ENCODE data around the gene LMBR1.
A peak's percentile ranks its signal among the peaks of the same experiment; 100 is the strongest.
"Not testable (repeated sequence)": the region's sequence is repeated elsewhere in the genome, so short reads cannot be mapped to it uniquely, and the experiment has no call there.

The LMBR1 gene

GRCh38 chr7:156892821-156893706, at the start of gene LMBR1:
LMBR1 (minus strand) TSS chr7:156893183; CDS start chr7:156892993, 190 bp downstream.
- peak; percentile 91 for DNase-seq

DNA sequence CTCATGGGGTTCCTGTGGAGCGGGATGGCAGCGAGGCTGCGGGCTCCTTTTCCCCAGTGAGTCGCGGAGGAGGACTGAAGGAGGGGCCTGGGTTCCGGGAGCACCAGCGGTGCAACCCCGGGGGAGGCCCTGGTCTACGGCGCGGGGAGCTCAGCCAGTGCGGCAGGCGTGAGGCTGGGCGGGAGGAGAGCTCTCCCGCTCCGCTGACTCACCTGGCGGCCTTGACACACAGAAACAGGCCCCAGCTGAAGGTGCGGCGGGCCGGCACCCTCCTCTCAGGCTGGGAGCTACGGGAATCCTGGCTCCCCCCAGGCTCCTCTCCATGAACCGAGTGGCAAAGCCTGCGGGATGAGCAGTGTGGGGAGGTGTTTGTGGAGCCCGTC, 49.7 kb upstream of the LMBR1 start:
- no peak for DNase-seq

GRCh38 chr7:156941393-156942182, 48.6 kb upstream of the LMBR1 start:
- DNase-seq = no peak

- no peak for DNase-seq
Observed at GRCh38 chr7:156940421-156941122, 47.6 kb upstream of the LMBR1 start.

GRCh38 chr7:156936766-156937165, 43.8 kb upstream of the LMBR1 start:
- not testable (repeated sequence) for DNase-seq

GRCh38 chr7:156935250-156935649, 42.3 kb upstream of the LMBR1 start:
- DNase-seq = no peak

DNA sequence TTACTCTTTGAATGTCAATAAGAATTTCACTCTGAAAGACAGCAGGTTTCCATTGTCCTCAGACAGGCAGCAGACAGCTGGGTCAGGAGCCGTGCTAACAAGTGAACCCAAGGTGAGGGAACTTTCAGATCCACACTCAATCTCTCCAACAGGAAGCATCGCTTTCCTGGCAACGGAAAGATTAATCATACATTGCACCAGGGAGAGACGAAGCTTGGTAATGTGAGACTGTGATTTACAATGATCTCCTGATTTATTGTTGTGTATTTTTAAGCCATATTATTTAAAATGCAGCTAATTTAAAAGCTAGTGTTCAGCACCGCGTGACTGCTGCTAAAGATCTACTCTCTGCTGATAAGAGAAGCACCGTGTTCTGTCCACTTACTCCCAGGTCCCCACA, 39.0 kb upstream of the LMBR1 start:
- peak; percentile 59 for DNase-seq

DNA sequence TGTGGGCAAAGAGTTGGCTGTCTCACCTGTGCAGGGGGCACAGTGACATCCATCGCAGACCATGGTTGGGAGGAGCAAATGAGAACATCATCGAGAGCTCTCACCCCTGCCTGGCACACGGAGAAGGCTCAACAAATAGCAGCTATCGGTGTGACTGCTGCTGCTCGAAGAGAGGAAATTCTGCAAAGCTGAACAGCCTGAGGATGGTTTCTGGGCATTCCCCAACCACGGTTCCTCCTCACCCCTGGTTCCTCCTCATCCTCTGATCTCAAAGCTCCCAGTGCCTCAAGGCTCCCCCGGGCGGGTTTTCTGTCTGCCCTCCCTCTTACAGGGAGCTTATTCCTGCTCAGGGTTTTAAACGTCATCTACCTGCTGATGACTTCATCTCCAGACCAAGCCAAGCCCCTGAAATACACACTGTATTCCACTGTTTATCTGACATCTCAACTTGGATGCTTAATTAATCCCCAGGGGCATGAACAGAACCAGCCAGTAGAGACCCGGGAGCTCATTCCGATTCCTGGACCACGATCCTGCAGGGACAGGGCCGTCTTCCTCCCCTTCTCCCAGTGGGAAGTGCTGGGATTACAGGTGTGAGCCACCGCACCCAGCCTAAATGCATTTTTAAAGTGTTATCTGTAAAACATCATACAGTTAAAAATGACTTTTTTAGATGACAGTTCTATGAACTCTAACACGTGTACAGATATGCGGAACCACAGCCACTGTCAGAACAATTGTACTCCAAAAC, 37.0 kb upstream of the LMBR1 start:
- no peak for DNase-seq

GRCh38 chr7:156928406-156928747, 35.4 kb upstream of the LMBR1 start:
- no peak for DNase-seq

DNA sequence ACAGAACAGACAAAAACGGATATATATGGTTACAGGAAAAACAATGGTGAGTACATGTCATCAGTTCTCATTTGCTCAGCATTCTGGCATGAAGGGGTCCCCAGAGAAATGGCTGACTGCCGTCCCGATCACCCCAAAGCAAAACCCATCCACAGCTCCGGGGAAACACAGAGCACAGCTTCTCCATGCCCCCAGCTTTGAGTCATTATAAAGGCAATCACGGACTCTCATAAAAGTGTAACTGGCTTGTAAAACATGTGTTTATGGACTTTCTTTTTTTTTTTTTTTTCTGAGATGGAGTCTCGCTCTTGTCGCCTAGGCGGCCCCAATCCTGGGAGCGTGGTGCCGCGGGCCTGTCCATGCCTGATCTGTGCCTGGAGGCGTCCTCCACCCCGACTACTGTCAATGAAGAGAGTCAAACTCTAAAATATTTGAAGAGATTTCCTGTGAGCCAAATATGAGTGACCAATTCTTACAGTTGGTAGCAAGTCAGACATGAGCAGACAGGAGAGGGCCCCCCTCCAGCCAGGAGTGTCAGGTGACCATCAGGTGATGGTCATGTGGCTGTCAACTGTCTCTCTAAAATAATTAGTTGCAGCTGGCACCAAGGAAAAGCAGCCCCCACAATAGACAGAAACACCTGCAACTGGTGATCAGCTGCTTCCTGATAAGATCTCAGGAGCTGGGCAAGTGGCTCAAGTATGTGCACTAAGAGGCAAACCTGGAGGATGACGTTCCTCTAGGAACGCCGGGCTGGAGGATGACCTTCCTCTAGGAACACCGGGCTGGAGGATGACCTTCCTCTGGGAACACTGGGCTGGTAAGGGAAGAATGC, 34.8 kb upstream of the LMBR1 start:
- peak; percentile 40 for DNase-seq

DNA sequence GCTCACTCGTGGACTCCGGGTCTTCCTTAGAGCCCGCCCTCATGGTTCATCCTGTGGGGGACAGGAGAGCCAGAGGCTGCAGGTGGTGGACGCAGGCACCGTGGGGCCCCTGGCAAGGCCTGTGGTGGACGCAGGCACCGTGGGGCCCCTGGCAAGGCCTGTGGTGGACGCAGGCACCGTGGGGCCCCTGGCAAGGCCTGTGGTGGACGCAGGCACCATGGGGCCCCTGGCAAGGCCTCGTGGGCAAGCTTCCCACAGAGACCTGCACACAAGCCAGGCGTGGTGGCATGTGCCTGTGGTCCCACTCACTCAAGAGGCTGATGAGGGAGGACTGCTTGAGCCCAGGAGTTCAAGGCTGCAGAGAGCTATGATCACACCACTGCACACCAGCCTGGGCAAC, 32.8 kb upstream of the LMBR1 start:
- DNase-seq = not testable (repeated sequence)

DNA sequence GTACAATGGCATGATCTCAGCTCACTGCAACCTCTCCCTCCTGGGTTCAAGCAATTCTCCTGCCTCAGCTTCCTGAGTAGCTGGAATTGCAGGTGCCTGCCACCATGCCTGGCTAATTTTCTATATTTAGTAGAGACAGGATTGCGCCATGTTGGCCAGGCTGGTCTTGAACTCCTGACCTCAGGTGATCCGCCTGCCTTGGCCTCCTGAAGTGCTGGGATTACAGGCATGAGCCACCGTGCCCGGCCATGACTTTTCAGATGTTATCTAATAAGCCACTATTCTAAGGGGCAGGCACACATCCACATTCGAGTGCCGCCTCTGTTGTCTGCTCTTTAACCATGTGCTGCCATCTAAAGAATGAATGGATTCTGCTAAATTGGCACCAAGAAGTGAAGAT, 29.3 kb upstream of the LMBR1 start:
- DNase-seq = not testable (repeated sequence)

GRCh38 chr7:156920487-156921373, 27.7 kb upstream of the LMBR1 start:
- DNase-seq = not testable (repeated sequence)

DNA sequence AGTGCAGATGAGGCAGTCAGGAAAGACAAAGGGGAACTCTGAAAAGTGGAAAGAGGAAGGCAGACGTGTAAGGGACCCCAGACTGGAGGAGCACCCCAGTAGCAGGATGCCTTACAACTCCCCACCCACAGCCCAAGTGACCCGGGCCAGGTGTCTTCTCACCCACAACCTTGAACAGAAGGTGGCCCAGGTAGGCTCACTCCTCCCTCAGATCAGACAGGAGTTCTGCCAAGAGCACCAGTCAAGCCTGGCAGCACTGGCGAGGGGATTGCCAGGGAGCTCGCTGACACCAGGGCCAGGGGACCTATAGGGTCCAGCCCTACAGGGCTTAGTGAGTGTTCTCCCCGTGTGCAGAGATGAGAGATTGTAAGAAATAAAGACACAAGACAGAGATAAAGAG, 27.1 kb upstream of the LMBR1 start:
- DNase-seq = no peak

GRCh38 chr7:156919132-156919713, 26.2 kb upstream of the LMBR1 start:
- DNase-seq = no peak

- DNase-seq = no peak
Observed at GRCh38 chr7:156918635-156919034, 25.7 kb upstream of the LMBR1 start.

GRCh38 chr7:156909574-156910252, 16.7 kb upstream of the LMBR1 start:
- DNase-seq = not testable (repeated sequence)

GRCh38 chr7:156907656-156908055, 14.7 kb upstream of the LMBR1 start:
- DNase-seq = no peak

DNA sequence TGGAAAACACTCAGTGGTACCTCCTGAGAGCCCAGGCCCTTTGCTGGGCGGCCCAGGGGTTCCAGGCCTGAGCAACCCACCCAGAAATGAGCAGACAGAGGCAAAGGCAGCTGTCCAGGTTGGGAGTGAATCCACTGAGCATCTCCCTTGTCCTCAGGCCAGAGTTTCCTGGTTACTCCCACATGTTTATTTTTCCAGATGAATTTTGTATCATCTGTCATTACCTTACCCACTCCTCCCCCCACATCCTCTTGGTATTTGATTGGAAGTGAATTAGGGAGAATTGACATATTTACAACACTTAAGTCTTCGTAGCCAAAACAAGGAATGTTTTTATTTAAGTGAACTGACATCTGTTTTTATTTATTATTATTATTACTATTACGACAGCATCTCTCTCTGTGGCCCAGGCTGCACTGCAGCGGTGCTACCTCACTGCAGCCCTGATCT, 13.2 kb upstream of the LMBR1 start:
- DNase-seq = no peak
